Natural killer cell (primary cell): ENCODE measurements around the gene CHST9. TPM values are rescaled to one million over a fixed set of nuclear protein-coding genes. Genes with fewer than 3 reads are reported as not detected.
"Not testable (repeated sequence)": the region's sequence is repeated elsewhere in the genome, so short reads cannot be mapped to it uniquely, and the experiment has no call there.

Experiments used
- ATAC-seq, 3 donors: fragments of 150-1000 bp in 2 of 3; fragments of 200-7000 bp in 1 of 3; cut with Tn5 transposase; 1 replicate in 1 of 3; 2 replicates in 2 of 3; pipeline ENCODE4 v1.10.0; 2021; ENCODE audit warnings: mild to moderate bottlenecking in 2 of 3, moderate library complexity in 2 of 3
- DNase-seq, 2 donors: peaks; one replicate each; pipeline versions ENCODE4 v3.0.0 to v3.0.0-alpha.2; 2013 to 2021; ENCODE audit warnings: mixed read lengths in 1 of 2
- H3K27ac ChIP-seq: one replicate; pipeline ENCODE4 v1.5.1; 2013; ENCODE audit warnings: mild to moderate bottlenecking, low read length
- H3K27me3 ChIP-seq: one replicate; pipeline ENCODE4 v1.6.1; 2013; ENCODE audit warnings: low read length; ENCODE audit not compliant: control insufficient read depth, insufficient read depth
- H3K36me3 ChIP-seq: one replicate; pipeline ENCODE4 v1.6.1; 2013; ENCODE audit warnings: low read length; ENCODE audit not compliant: control insufficient read depth, insufficient read depth
- H3K4me1 ChIP-seq: one replicate; pipeline ENCODE4 v1.6.1; 2013; ENCODE audit warnings: low read length; ENCODE audit not compliant: control insufficient read depth, insufficient read depth
- H3K4me3 ChIP-seq: one replicate; pipeline ENCODE4 v1.5.1; 2013; ENCODE audit warnings: low read length
- H3K9me3 ChIP-seq: one replicate; pipeline ENCODE4 v1.6.1; 2013; ENCODE audit warnings: low read length; ENCODE audit not compliant: control insufficient read depth, insufficient read depth
- H3K27ac Mint-ChIP-seq, 2 donors: one replicate each; pipeline ENCODE4 v1.8.0; 2022; ENCODE audit warnings: mild to moderate bottlenecking in 2 of 2, mixed read lengths in 2 of 2, moderate library complexity in 1 of 2
- H3K27me3 Mint-ChIP-seq, 2 donors: one replicate each; pipeline ENCODE4 v1.8.0; 2022; ENCODE audit warnings: low read depth in 2 of 2, mixed read lengths in 2 of 2
- H3K36me3 Mint-ChIP-seq: one replicate; pipeline ENCODE4 v1.8.0; 2022; ENCODE audit warnings: mixed read lengths
- H3K4me1 Mint-ChIP-seq, 2 donors: one replicate each; pipeline ENCODE4 v1.8.0; 2022; ENCODE audit warnings: mixed read lengths in 2 of 2
- H3K4me3 Mint-ChIP-seq: one replicate; pipeline ENCODE4 v1.8.0; 2022; ENCODE audit warnings: mild to moderate bottlenecking, moderate library complexity, mixed read lengths
- H3K9me3 Mint-ChIP-seq, 2 donors: one replicate each; pipeline ENCODE4 v1.8.0; 2022; ENCODE audit warnings: mixed read lengths in 2 of 2
- CTCF ChIP-seq: fragments of 200-600 bp; IDR thresholded peaks from one replicate; pipeline ENCODE4 v1.8.0; 2022; ENCODE audit warnings: antibody characterized with exemption
- WGBS: methylation state at CpG from one replicate; pipeline ENCODE4 v1.1.7; 2013; ENCODE audit warnings: missing lambda C conversion rate; ENCODE audit not compliant: insufficient coverage; 5-methylcytosine and 5-hydroxymethylcytosine counted together
- intact Hi-C: fragments of 100-400 bp; cut with micrococcal nuclease; formaldehyde crosslinking; loops from one replicate; pipeline ENCODE4 v1.14.2; 2022
- total RNA-seq, 4 donors: library from RNA; stranded (reverse); fragments of 120-200 nt in 1 of 4; gene quantifications; one replicate each; pipeline versions ENCODE4 v1.2.3 to v1.2.4, GENCODE V29; 2013 to 2022

Gene CHST9
- total RNA-seq, 3 donors from 2014 or later (not counting 1 experiment from before 2014, with no cell fraction given), result not detected

DNA sequence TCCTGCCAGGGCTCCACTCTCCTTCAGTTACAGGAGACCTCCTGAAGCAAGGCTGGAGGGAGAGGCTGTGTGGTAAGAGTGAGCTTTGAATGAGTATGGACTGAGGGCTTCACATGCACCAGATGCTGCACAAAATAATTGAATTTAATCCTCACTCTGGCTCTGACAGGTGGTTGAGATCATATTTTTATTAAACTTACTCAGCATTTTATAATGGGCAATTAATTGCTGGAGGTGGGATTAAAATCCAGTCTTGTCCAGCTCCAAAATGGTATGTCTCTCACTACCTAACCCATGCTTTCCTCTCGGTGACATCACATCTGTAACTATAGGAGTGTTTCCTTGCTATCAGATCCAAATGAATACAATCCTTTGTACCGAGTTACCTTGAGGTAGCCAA is 253.4 kb downstream of the CHST9 start:
- no CpG with 5 or more reads among the region's 2 CpGs for WGBS

GRCh38 chr18:26930630-26931029 is 254.5 kb downstream of the CHST9 start:
- no peak overlapping the region for H3K4me3 ChIP-seq
- intact Hi-C loops, result no loop called here
- Mint-ChIP-seq H3K4me1 (no peaks in the 10 kb centered on the region), H3K27me3 (no peaks in the 10 kb centered on the region), H3K36me3 (no peaks in the 10 kb centered on the region), H3K4me3 (no peak overlapping the region), H3K27ac (no peak overlapping the region), H3K9me3 (peaks cover 4 to 11% of the 10 kb centered on the region in 2 donors)
- H3K27me3 ChIP-seq, result no peaks in the 10 kb centered on the region
- 33% methylated on average over 1 of the region's 1 CpG for WGBS
- no peaks in the 10 kb centered on the region for H3K36me3 ChIP-seq
- no peaks in the 10 kb centered on the region for H3K9me3 ChIP-seq
- no peak for DNase-seq
- TF ChIP-seq CTCF, result no peak
- no peak for ATAC-seq
- no peak overlapping the region for H3K27ac ChIP-seq
- no peaks in the 10 kb centered on the region for H3K4me1 ChIP-seq

More for the DNA sequence above, 253.4 kb downstream of the CHST9 start:
- Histone ChIP-seq H3K4me3 (no peak overlapping the region), H3K4me1 (no peaks in the 10 kb centered on the region), H3K9me3 (no peaks in the 10 kb centered on the region), H3K27me3 (no peaks in the 10 kb centered on the region), H3K27ac (no peak overlapping the region), H3K36me3 (no peaks in the 10 kb centered on the region)
- DNase-seq, result no peak
- Mint-ChIP-seq H3K27ac (no peak overlapping the region), H3K4me1 (no peaks in the 10 kb centered on the region), H3K27me3 (no peaks in the 10 kb centered on the region), H3K4me3 (no peak overlapping the region), H3K9me3 (peaks cover 4 to 11% of the 10 kb centered on the region in 2 donors), H3K36me3 (no peaks in the 10 kb centered on the region)
- TF ChIP-seq CTCF, result no peak
- intact Hi-C loops, result no loop called here
- ATAC-seq, result no peak

GRCh38 chr18:26928670-26929313 is 256.3 kb downstream of the CHST9 start:
- Mint-ChIP-seq H3K36me3 (no peaks in the 10 kb centered on the region), H3K27me3 (no peaks in the 10 kb centered on the region)
- intact Hi-C loops, result no loop called here

GRCh38 chr18:26927822-26928221 is 257.3 kb downstream of the CHST9 start:
- H3K9me3 ChIP-seq, ATAC-seq, H3K4me1 ChIP-seq, H3K27ac ChIP-seq, H3K27me3 Mint-ChIP-seq, H3K9me3 Mint-ChIP-seq, DNase-seq, H3K36me3 ChIP-seq, intact Hi-C loops, H3K4me3 Mint-ChIP-seq, H3K36me3 Mint-ChIP-seq, H3K27ac Mint-ChIP-seq, H3K4me1 Mint-ChIP-seq, H3K27me3 ChIP-seq, H3K4me3 ChIP-seq: not testable (repeated sequence)
- WGBS, result 65% methylated on average over 7 of the region's 8 CpGs

More at GRCh38 chr18:26928670-26929313, 256.3 kb downstream of the CHST9 start:
- WGBS, result 79% methylated on average over 2 of the region's 3 CpGs
- H3K9me3 ChIP-seq, result no peaks in the 10 kb centered on the region
- DNase-seq (no peak), ATAC-seq (no peak)
- no peak for TF ChIP-seq CTCF
- Mint-ChIP-seq H3K27ac (no peak overlapping the region), H3K9me3 (peaks cover 3 to 9% of the 10 kb centered on the region in 2 donors), H3K4me1 (no peaks in the 10 kb centered on the region), H3K4me3 (no peak overlapping the region)
- no peaks in the 10 kb centered on the region for H3K36me3 ChIP-seq
- H3K27me3 ChIP-seq, result no peaks in the 10 kb centered on the region
- no peak overlapping the region for H3K4me3 ChIP-seq
- H3K4me1 ChIP-seq, result no peaks in the 10 kb centered on the region
- no peak overlapping the region for H3K27ac ChIP-seq
